PC-9 (cell line): ENCODE results near the gene RPS21. TPM values are rescaled to one million over a fixed set of nuclear protein-coding genes. Genes with fewer than 3 reads are reported as not detected.

ENCODE experiments used
- BruUV-seq: library from RNA; stranded (reverse); fragments of 400-500 nt; replicated peaks from 2 replicates; lab custom pipeline; 2021; lab: Mats Ljungman, UMichigan
- CTCF ChIA-PET: fragments of 300-600 bp; sonication (Branson Sonifier 250); formaldehyde crosslinking; loops from one replicate; lab custom pipeline; 2022; ENCODE audit warnings: antibody characterized with exemption; lab: Charles Lee
- POLR2A ChIA-PET: fragments of 300-600 bp; sonication (Branson Sonifier 250); formaldehyde crosslinking; loops from one replicate; lab custom pipeline; 2022; ENCODE audit warnings: antibody characterized with exemption; ENCODE audit not compliant: unreplicated experiment; lab: Charles Lee
- DNase-seq, 2 experiments: peaks; one replicate each; pipeline versions ENCODE4 v3.0.0 to v3.0.0-alpha.2; 2015 to 2022; ENCODE audit warnings: mixed read lengths in 1 of 2
- H2AFZ ChIP-seq: fragments of 200-600 bp; sonication (generic); 2 replicates; pipeline ENCODE4 v1.8.1; 2017; ENCODE audit warnings: antibody characterized with exemption
- H3F3A ChIP-seq: fragments of 200-600 bp; sonication (generic); 2 replicates; pipeline ENCODE4 v1.8.1; 2017; ENCODE audit warnings: antibody characterized with exemption, mild to moderate bottlenecking, low read depth; ENCODE audit not compliant: insufficient read depth
- H3K27ac ChIP-seq: fragments of 200-600 bp; sonication (generic); 2 replicates; pipeline ENCODE4 v1.6.1; 2016; ENCODE audit warnings: mixed run types
- H3K27me3 ChIP-seq: fragments of 200-600 bp; sonication (generic); 2 replicates; pipeline ENCODE4 v1.6.1; 2016; ENCODE audit warnings: low read depth, mixed run types; ENCODE audit not compliant: insufficient read depth
- H3K36me3 ChIP-seq: fragments of 200-600 bp; sonication (generic); 2 replicates; pipeline ENCODE4 v1.6.1; 2016; ENCODE audit warnings: low read depth, mixed run types
- H3K4me1 ChIP-seq: fragments of 200-600 bp; sonication (generic); replicated peaks from 2 replicates; pipeline ENCODE4 v1.6.1; 2016; ENCODE audit warnings: mixed run types; ENCODE audit not compliant: insufficient read depth
- H3K4me2 ChIP-seq: fragments of 200-600 bp; sonication (generic); 2 replicates; pipeline ENCODE4 v1.6.1; 2017; ENCODE audit warnings: mixed run types
- H3K4me3 ChIP-seq: fragments of 200-600 bp; sonication (generic); 2 replicates; pipeline ENCODE4 v1.6.1; 2016; ENCODE audit warnings: mixed run types
- H3K79me2 ChIP-seq: fragments of 200-600 bp; sonication (generic); 2 replicates; pipeline ENCODE4 v1.6.1; 2017; ENCODE audit warnings: low read depth, mixed run types
- H3K9me2 ChIP-seq: fragments of 200-600 bp; sonication (generic); 2 replicates; pipeline ENCODE4 v1.8.1; 2017; ENCODE audit warnings: mild to moderate bottlenecking; ENCODE audit not compliant: insufficient read depth
- H3K9me3 ChIP-seq: fragments of 200-600 bp; sonication (generic); 2 replicates; pipeline ENCODE4 v1.8.1; 2016; ENCODE audit warnings: low read depth; ENCODE audit not compliant: insufficient read depth
- H4K20me1 ChIP-seq: fragments of 200-600 bp; sonication (generic); 2 replicates; pipeline ENCODE4 v1.8.1; 2017; ENCODE audit not compliant: insufficient read depth
- CTCF ChIP-seq: fragments of 200-600 bp; sonication (generic); conservative IDR thresholded peaks from 2 replicates; pipeline ENCODE4 v1.6.1; 2017; ENCODE audit warnings: mixed run types, antibody characterized with exemption, mild to moderate bottlenecking, moderate library complexity
- EZH2 ChIP-seq: fragments of 200-600 bp; sonication (generic); IDR thresholded peaks from 2 replicates; pipeline ENCODE4 v1.8.0; 2017; ENCODE audit warnings: antibody characterized with exemption, low read depth
- intact Hi-C: fragments of 100-400 bp; cut with micrococcal nuclease; formaldehyde crosslinking; loops from one replicate; pipeline ENCODE4 v1.10.0; 2022; ENCODE audit not compliant: unreplicated experiment
- total RNA-seq: library from RNA; stranded (reverse); gene quantifications from 2 replicates; pipeline ENCODE4 v1.2.3, GENCODE V29; 2021

Gene RPS21
- total RNA-seq, 1 experiment from 2014 or later: 2,275 TPM

DNA sequence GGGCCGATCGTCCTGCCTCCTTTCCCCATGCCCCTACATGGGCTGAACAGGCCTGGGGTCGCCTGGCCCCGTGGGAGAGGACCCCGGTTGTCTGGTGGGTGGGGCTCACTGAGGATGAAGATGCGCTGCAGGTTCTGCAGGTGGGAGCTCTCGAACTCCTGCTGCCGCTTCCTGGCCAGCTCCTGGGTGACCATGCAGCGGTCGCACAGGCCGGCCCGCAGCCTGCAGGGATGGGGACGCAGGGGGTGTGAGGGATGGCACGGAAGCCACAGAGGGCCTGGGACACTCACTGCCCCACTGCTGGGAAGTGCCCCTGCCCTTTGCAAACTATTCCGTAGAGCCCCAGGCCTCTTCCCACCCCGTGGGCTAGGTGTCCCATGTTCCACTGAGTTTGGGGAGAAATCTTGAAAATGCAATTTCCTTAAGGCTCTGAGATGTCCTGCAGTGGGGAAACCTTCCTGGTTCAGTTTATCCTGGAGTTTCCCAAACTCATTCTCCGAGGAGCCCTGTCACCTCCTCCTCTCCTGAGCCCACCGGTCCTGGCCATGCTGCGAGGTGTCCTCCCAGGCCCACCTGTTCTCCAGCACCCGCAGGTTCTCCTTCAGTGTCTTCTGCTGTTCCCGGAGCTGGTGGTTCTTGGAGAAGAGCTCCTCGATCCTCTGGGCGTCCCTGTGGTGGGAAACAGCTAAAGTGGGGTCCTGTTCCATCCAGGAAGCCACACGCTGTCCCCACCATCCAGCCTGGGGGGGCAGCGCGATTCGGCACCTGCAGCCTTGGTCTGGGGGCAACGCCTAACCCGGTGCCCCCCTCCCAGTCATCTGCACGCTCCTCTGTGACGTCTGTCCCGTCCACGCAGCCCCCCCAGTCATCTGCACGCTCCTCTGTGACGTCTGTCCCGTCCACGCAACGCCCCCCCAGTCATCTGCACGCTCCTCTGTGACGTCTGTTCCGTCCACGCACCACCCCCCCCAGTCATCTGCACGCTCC lies 30.0 kb downstream of the RPS21 start:
- intact Hi-C loops: no loop called here
- DNase-seq: no peak
- ChIA-PET CTCF (no interaction called here), POLR2A (no interaction called here)
- Histone ChIP-seq H3K79me2 (no peaks in the 10 kb centered on the region), H3K9me3 (no peaks in the 10 kb centered on the region), H3K36me3 (no peaks in the 10 kb centered on the region), H3K4me3 (no peak overlapping the region), H3K4me2 (no peak overlapping the region), H3K27me3 (no peaks in the 10 kb centered on the region), H3F3A (peaks cover 12% of the 10 kb centered on the region; the same call in 1 of the 2 replicates), H3K27ac (no peak overlapping the region), H3K9me2 (no peaks in the 10 kb centered on the region), H4K20me1 (0 out of 2 replicates have a peak, but pooled peaks cover 2% of the 10 kb centered on the region), H3K4me1 (0 out of 2 replicates have a peak, but pooled peaks cover 4% of the 10 kb centered on the region), H2AFZ (no peak overlapping the region)
- TF ChIP-seq EZH2: no peak
- no peak for TF ChIP-seq CTCF
- no TSS peak for BruUV-seq

- Histone ChIP-seq H3K9me2 (no peaks in the 10 kb centered on the region), H3K36me3 (no peaks in the 10 kb centered on the region), H3K4me2 (no peak overlapping the region), H4K20me1 (no peaks in the 10 kb centered on the region), H3K4me1 (0 out of 2 replicates have a peak, but pooled peaks cover 4% of the 10 kb centered on the region), H3K9me3 (no peaks in the 10 kb centered on the region), H3K27ac (no peak overlapping the region), H3F3A (peaks cover 12% of the 10 kb centered on the region; the same call in 1 of the 2 replicates), H3K79me2 (no peaks in the 10 kb centered on the region), H3K27me3 (no peaks in the 10 kb centered on the region), H3K4me3 (no peak overlapping the region), H2AFZ (no peak overlapping the region)
- CTCF ChIA-PET: no interaction called here
- intact Hi-C loops: no loop called here
- BruUV-seq: no TSS peak
- no peak for DNase-seq
- POLR2A ChIA-PET: no interaction called here
- no peak for TF ChIP-seq CTCF
- TF ChIP-seq EZH2: no peak
These were observed 31.2 kb downstream of the RPS21 start for GRCh38 chr20:62417981-62418708.

GRCh38 chr20:62418709-62419487 lies 32.0 kb downstream of the RPS21 start:
- POLR2A ChIA-PET: no interaction called here
- Histone ChIP-seq H3K9me2 (no peaks in the 10 kb centered on the region), H3F3A (peaks cover 12% of the 10 kb centered on the region; the same call in 1 of the 2 replicates), H2AFZ (no peak overlapping the region), H3K36me3 (no peaks in the 10 kb centered on the region), H3K79me2 (no peaks in the 10 kb centered on the region), H3K27me3 (no peaks in the 10 kb centered on the region), H3K4me1 (0 out of 2 replicates have a peak, but pooled peaks cover 4% of the 10 kb centered on the region), H3K4me3 (no peak overlapping the region), H3K9me3 (no peaks in the 10 kb centered on the region), H3K4me2 (no peak overlapping the region), H4K20me1 (0 out of 2 replicates have a peak, but pooled peaks cover 3% of the 10 kb centered on the region), H3K27ac (no peak overlapping the region)
- BruUV-seq: no TSS peak
- intact Hi-C loops: no loop called here
- TF ChIP-seq CTCF: no peak
- TF ChIP-seq EZH2: no peak
- no peak for DNase-seq
- CTCF ChIA-PET: no interaction called here
